Neuronal stem cell (in vitro differentiated cells): Measurements from ENCODE around the gene TNIK.

Source experiments
- DNase-seq: peaks from one replicate; pipeline ENCODE4 v3.0.0-alpha.2; 2013; ENCODE audit warnings: low spot score
- H2AFZ ChIP-seq: one replicate; pipeline ENCODE4 v1.6.1; 2013; ENCODE audit warnings: mild to moderate bottlenecking, low read length, inconsistent platforms
- H2AK5ac ChIP-seq: 2 replicates; pipeline ENCODE4 v1.6.1; 2013; ENCODE audit warnings: low read depth, mild to moderate bottlenecking, inconsistent platforms, low read length, moderate library complexity, mixed read lengths
- H2BK120ac ChIP-seq: 2 replicates; pipeline ENCODE4 v1.6.1; 2013; ENCODE audit warnings: low read depth, mild to moderate bottlenecking, inconsistent platforms, low read length, moderate library complexity, mixed read lengths
- H2BK12ac ChIP-seq: one replicate; pipeline ENCODE4 v1.6.1; 2013; ENCODE audit warnings: low read length, inconsistent platforms
- H2BK15ac ChIP-seq: 2 replicates; pipeline ENCODE4 v1.6.1; 2013; ENCODE audit warnings: mild to moderate bottlenecking, low read length, inconsistent platforms, mixed read lengths
- H2BK5ac ChIP-seq: one replicate; pipeline ENCODE4 v1.6.1; 2013; ENCODE audit warnings: inconsistent platforms, mild to moderate bottlenecking, low read length, moderate library complexity
- H3K14ac ChIP-seq: one replicate; pipeline ENCODE4 v1.6.1; 2013; ENCODE audit warnings: low read length, inconsistent platforms
- H3K18ac ChIP-seq: 2 replicates; pipeline ENCODE4 v1.6.1; 2013; ENCODE audit warnings: low read length, inconsistent platforms
- H3K23ac ChIP-seq: 2 replicates; pipeline ENCODE4 v1.6.1; 2013; ENCODE audit warnings: low read depth, mild to moderate bottlenecking, mixed read lengths, low read length, inconsistent platforms; ENCODE audit not compliant: poor library complexity
- H3K27ac ChIP-seq: replicated peaks from 3 replicates; pipeline ENCODE4 v1.5.1; 2013; ENCODE audit warnings: low read length, inconsistent platforms
- H3K27me3 ChIP-seq, 3 experiments: 2 replicates each; pipeline ENCODE4 v1.6.1; 2013; ENCODE audit warnings: low read length in 3 of 3, mild to moderate bottlenecking in 2 of 3, inconsistent platforms in 1 of 3, low read depth in 1 of 3, mixed read lengths in 1 of 3, moderate library complexity in 1 of 3; ENCODE audit not compliant: control insufficient read depth in 3 of 3, insufficient read depth in 3 of 3
- H3K36me3 ChIP-seq, 2 donors: replicated peaks in 1 of 2; 2 replicates each; pipeline ENCODE4 v1.6.1; 2013; ENCODE audit warnings: low read length in 2 of 2; ENCODE audit not compliant: control insufficient read depth in 2 of 2, insufficient read depth in 2 of 2
- H3K4ac ChIP-seq: 2 replicates; pipeline ENCODE4 v1.6.1; 2013; ENCODE audit warnings: inconsistent platforms, mild to moderate bottlenecking, low read length, moderate library complexity
- H3K4me1 ChIP-seq, 2 donors: 1 replicate in 1 of 2; 2 replicates in 1 of 2; pipeline ENCODE4 v1.6.1; 2013; ENCODE audit warnings: low read length in 2 of 2, low read depth in 1 of 2; ENCODE audit not compliant: control insufficient read depth in 2 of 2, insufficient read depth in 1 of 2
- H3K4me2 ChIP-seq: one replicate; pipeline ENCODE4 v1.6.1; 2013; ENCODE audit warnings: mild to moderate bottlenecking, low read length, inconsistent platforms; ENCODE audit not compliant: insufficient read depth, poor library complexity, severe bottlenecking
- H3K4me3 ChIP-seq, 2 donors: 2 replicates each; pipeline ENCODE4 v1.5.1; 2013; ENCODE audit warnings: low read length in 2 of 2, mild to moderate bottlenecking in 2 of 2, inconsistent platforms in 1 of 2, moderate library complexity in 1 of 2
- H3K79me1 ChIP-seq: one replicate; pipeline ENCODE4 v1.6.1; 2013; ENCODE audit warnings: low read depth, mild to moderate bottlenecking, inconsistent platforms, low read length, moderate library complexity
- H3K9ac ChIP-seq: one replicate; pipeline ENCODE4 v1.6.1; 2013; ENCODE audit warnings: mild to moderate bottlenecking, low read depth, low read length, inconsistent platforms; ENCODE audit not compliant: poor library complexity
- H3K9me3 ChIP-seq, 2 donors: replicated peaks in 1 of 2; 2 replicates each; pipeline versions ENCODE3 to v1.6.1; 2013; ENCODE audit warnings: low read length in 2 of 2, mild to moderate bottlenecking in 2 of 2, inconsistent platforms in 1 of 2, low read depth in 1 of 2, mixed read lengths in 1 of 2, moderate library complexity in 1 of 2; ENCODE audit not compliant: control insufficient read depth in 2 of 2, insufficient read depth in 1 of 2
- H4K8ac ChIP-seq: one replicate; pipeline ENCODE4 v1.6.1; 2013; ENCODE audit warnings: low read depth, mild to moderate bottlenecking, inconsistent platforms, low read length, moderate library complexity
- H4K91ac ChIP-seq: one replicate; pipeline ENCODE4 v1.6.1; 2013; ENCODE audit warnings: low read length, low read depth, mild to moderate bottlenecking, inconsistent platforms; ENCODE audit not compliant: poor library complexity
- WGBS, 2 donors: extraction: QIAGEN DNeasy Blood & Tissue Kit; methylation state at CpG; one replicate each; pipeline ENCODE4 v1.1.7; 2013; ENCODE audit warnings: missing lambda C conversion rate in 2 of 2, mixed read lengths in 1 of 2; ENCODE audit not compliant: insufficient read length in 2 of 2, insufficient replicate concordance in 1 of 2; ENCODE audit errors: extremely low coverage in 2 of 2; 5-methylcytosine and 5-hydroxymethylcytosine counted together

The TNIK gene

DNA sequence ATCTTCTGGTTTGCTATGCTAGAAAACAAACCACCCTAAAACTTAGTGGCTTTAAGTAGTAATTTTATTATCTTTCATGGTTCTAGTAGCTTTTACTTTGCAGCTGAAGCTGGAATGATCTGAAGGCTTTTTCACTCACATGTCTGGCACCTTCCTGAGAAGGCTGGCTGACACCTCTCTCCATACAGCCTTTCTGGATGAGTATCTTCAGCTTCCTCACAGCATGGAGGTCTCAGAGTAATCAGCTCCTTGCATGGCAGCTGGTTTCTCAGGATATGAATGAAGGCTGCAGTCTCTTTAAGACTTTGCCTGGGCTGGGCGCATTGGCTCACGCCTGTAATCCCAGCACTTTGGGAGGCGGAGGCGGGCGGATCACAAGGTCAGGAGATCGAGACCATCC is 50.0 kb downstream of the TNIK start:
- Histone ChIP-seq H3K23ac (no peak overlapping the region), H2AFZ (no peak overlapping the region), H3K4ac (no peak overlapping the region), H3K9ac (no peak overlapping the region), H3K4me3 (no peak overlapping the region), H3K9me3 (peaks cover 0 to 16% of the 10 kb centered on the region in 2 donors), H3K27me3 (peaks cover 0 to 2% (median 0%) of the 10 kb centered on the region in 3 experiments), H4K8ac (no peak overlapping the region), H3K14ac (no peak overlapping the region), H2BK5ac (no peak overlapping the region), H3K4me2 (no peak overlapping the region), H3K4me1 (no peaks in the 10 kb centered on the region), H2BK15ac (no peak overlapping the region), H3K27ac (no peak overlapping the region), H2BK120ac (no peak overlapping the region), H2BK12ac (no peak overlapping the region), H3K18ac (no peak overlapping the region), H3K36me3 (peaks cover 0 to 5% of the 10 kb centered on the region in 2 donors), H3K79me1 (no peaks in the 10 kb centered on the region), H4K91ac (no peak overlapping the region), H2AK5ac (no peak overlapping the region)
- WGBS, 2 donors = no CpG with 5 or more reads among the region's 6 CpGs
- no peak for DNase-seq

DNA sequence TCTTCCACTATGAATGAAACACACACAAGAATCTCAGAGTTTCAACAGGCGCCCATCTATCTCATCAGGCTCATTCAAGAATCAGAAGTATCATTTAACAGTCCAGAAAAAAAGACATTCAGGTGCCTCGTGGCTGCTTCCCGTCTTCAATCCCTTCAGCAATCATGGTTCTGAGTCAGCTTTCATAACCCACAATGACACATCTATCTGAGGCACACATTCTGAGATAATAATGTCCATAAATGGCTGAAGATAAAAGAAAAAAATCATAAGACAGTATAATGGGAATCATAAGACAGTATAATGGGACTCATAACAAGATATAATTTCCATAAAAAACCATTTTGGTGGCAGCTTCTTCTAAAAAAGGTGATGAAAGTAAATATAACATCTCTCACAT is 52.4 kb downstream of the TNIK start:
- H2AFZ ChIP-seq = no peak overlapping the region

DNA sequence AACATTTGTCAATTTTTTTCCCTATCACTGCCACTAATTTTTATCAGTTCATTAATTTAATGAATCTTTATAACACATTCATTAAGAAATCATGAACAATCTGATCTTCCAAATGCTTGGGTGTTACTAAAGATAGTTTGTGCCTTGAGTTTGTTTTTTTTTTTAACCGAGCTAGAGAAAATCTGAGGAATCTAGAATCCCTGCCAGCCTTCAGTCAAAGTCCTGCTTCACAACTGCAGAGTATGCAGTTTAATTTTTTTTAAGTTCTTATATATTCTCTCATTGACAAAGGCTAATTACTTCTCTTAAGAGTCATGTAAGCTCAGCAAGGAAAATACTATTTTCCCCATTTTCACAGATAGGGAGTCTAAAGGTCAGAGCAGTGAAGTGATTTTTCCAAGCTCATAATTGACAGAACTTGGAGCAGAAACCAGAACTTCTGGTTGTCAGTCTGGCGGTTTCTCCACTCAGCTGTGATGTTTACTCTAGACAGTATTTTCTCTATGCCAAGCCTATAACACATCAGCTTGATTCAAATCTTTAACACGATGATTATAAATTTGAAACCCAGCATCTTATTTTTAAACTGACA is 55.7 kb downstream of the TNIK start:
- H2BK12ac ChIP-seq = no peak overlapping the region
- no peak overlapping the region for H3K27ac ChIP-seq
- H2AK5ac ChIP-seq = no peak overlapping the region
- H3K23ac ChIP-seq = no peak overlapping the region
- no peak overlapping the region for H3K4me2 ChIP-seq
- H3K9me3 ChIP-seq = peaks cover 0 to 38% of the 10 kb centered on the region in 2 donors
- no peak for DNase-seq
- H3K36me3 ChIP-seq = no peaks in the 10 kb centered on the region
- H2BK5ac ChIP-seq = no peak overlapping the region
- no peak overlapping the region for H2BK120ac ChIP-seq
- no peak overlapping the region for H3K4me3 ChIP-seq
- H4K8ac ChIP-seq = no peak overlapping the region
- no peak overlapping the region for H3K9ac ChIP-seq
- H3K18ac ChIP-seq = no peak overlapping the region
- H3K14ac ChIP-seq = no peak overlapping the region
- no peak overlapping the region for H2BK15ac ChIP-seq
- H2AFZ ChIP-seq = no peak overlapping the region
- peaks cover 0 to 2% (median 0%) of the 10 kb centered on the region in 3 experiments for H3K27me3 ChIP-seq
- H3K4ac ChIP-seq = no peak overlapping the region
- no peaks in the 10 kb centered on the region for H3K4me1 ChIP-seq
- no peak overlapping the region for H4K91ac ChIP-seq
- no CpG with 5 or more reads among the region's 3 CpGs for WGBS, 2 donors
- H3K79me1 ChIP-seq = no peaks in the 10 kb centered on the region

More for the DNA sequence above, 52.4 kb downstream of the TNIK start:
- H2BK15ac ChIP-seq = no peak overlapping the region
- no peak overlapping the region for H3K18ac ChIP-seq
- no peaks in the 10 kb centered on the region for H3K79me1 ChIP-seq
- H3K27me3 ChIP-seq = peaks cover 0 to 2% (median 0%) of the 10 kb centered on the region in 3 experiments
- H2BK12ac ChIP-seq = no peak overlapping the region
- H3K4me1 ChIP-seq = no peaks in the 10 kb centered on the region
- H3K36me3 ChIP-seq = peaks cover 0 to 5% of the 10 kb centered on the region in 2 donors
- H3K4ac ChIP-seq = no peak overlapping the region
- no peak for DNase-seq
- WGBS, 2 donors = no CpG with 5 or more reads among the region's 3 CpGs
- no peak overlapping the region for H2AK5ac ChIP-seq
- no peak overlapping the region for H3K9ac ChIP-seq
- H4K91ac ChIP-seq = no peak overlapping the region
- H2BK120ac ChIP-seq = no peak overlapping the region
- H2BK5ac ChIP-seq = no peak overlapping the region
- H3K23ac ChIP-seq = no peak overlapping the region
- no peak overlapping the region for H3K4me3 ChIP-seq
- H3K4me2 ChIP-seq = no peak overlapping the region
- peaks cover 0 to 35% of the 10 kb centered on the region in 2 donors for H3K9me3 ChIP-seq
- H4K8ac ChIP-seq = no peak overlapping the region
- no peak overlapping the region for H3K14ac ChIP-seq
- H3K27ac ChIP-seq = no peak overlapping the region

DNA sequence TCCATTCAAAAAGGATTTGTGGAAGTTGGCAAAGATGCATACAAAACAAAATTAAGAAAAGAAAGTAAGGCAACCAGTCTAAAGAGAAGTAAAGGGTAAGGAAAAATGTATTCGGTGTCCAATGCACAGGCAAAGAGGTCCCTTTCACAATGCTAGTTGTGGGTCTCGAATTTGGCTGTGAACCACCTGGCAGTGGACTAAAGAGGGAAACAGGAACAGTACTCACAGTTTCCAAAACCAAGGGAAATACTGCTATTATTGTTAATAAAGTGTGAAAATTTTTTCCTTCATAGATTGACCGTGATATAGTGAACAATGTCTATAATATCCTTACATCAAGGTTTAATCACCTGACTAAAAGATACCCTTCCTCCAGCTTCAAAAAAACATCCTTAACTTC is 57.9 kb downstream of the TNIK start:
- H3K18ac ChIP-seq = no peak overlapping the region
- H2AK5ac ChIP-seq = no peak overlapping the region
- H3K9ac ChIP-seq = no peak overlapping the region
- no peak overlapping the region for H3K27ac ChIP-seq
- H3K27me3 ChIP-seq = peaks cover 0 to 2% (median 0%) of the 10 kb centered on the region in 3 experiments
- H4K8ac ChIP-seq = no peak overlapping the region
- H2BK120ac ChIP-seq = no peak overlapping the region
- H3K36me3 ChIP-seq = no peaks in the 10 kb centered on the region
- H3K4ac ChIP-seq = no peak overlapping the region
- no peak overlapping the region for H2BK15ac ChIP-seq
- no peak overlapping the region for H2AFZ ChIP-seq
- H3K14ac ChIP-seq = no peak overlapping the region
- H4K91ac ChIP-seq = no peak overlapping the region
- peaks cover 0 to 33% of the 10 kb centered on the region in 2 donors for H3K9me3 ChIP-seq
- H3K23ac ChIP-seq = no peak overlapping the region
- H3K4me2 ChIP-seq = no peak overlapping the region
- no peak overlapping the region for H3K4me3 ChIP-seq
- H3K4me1 ChIP-seq = peaks cover 2% of the 10 kb centered on the region in 2 donors
- no peak overlapping the region for H2BK5ac ChIP-seq
- no peaks in the 10 kb centered on the region for H3K79me1 ChIP-seq
- no CpG with 5 or more reads among the region's 3 CpGs for whole genome bisulfite sequencing, 2 donors
- no peak for DNase-seq
- H2BK12ac ChIP-seq = no peak overlapping the region
